CD4-positive, alpha-beta T cell treated with Interferon gamma for 1 hour (primary cell): ENCODE measurements around the gene CPNE2.
A peak's percentile ranks its signal among the peaks of the same experiment; 100 is the strongest.

Source experiments
- DNase-seq: peaks from one replicate; pipeline ENCODE4 v3.0.0-alpha.2; 2020

The CPNE2 gene

DNA sequence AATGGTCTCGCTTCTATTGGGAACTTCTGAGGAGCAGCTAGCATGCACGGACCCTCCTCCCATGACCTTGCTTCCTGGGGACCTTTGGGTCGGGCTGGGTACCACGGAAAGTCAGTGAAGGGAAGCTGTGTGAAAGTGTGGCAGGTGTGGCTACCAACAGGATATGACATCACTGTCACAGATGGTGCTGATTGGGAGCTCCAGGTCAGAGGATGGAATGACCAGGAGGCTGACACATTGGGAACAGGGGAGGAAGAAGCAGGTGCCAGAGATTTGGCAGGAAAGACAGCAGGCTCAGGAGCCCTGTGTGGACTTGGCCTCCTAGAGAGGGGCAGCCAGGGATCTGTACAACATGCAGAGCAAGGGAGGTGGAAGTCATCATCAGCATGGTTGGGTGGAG is 34.0 kb downstream of the CPNE2 start:
- no peak for DNase-seq

- no peak for DNase-seq
Measured at GRCh38 chr16:57127037-57127763, 34.8 kb downstream of the CPNE2 start.

- no peak for DNase-seq
Measured at GRCh38 chr16:57127836-57128235, 35.5 kb downstream of the CPNE2 start.

DNA sequence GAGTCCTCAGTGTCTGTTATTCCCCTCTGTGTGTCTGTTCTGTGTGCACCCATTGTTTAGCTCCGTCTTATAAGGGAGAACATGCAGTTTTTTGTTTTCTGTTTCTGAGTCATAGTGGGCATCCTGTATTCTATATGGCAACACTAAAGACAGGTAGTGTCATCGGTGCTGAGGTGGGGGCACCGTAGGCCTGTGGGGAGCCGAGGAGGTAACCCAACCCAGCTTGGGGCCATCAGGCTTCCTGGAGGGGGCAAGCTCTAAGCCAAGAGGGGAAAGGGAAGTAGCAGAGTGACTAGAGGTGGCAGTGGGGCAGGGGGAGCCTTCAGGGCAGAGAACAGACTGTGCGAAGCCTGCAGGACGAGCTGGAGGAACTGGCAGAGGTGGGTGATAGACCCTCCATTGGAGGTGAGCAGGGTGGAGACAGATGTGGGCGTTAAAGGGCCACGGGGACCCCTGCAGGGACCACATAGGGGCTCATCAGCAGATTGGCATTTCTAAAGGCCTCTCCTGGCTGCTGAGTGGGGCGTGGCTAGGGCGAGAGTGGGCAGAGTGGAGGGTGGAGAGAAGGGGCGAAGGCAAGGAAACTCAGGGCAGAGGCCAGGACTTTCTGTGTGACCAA is 36.5 kb downstream of the CPNE2 start:
- peak; percentile 37 for DNase-seq

- no peak for DNase-seq
Measured at GRCh38 chr16:57130950-57131321, 38.6 kb downstream of the CPNE2 start.

- peak; percentile 14 for DNase-seq
Measured at GRCh38 chr16:57131351-57131970, 39.1 kb downstream of the CPNE2 start.

- DNase-seq, result no peak
Measured at GRCh38 chr16:57132470-57132869, 40.1 kb downstream of the CPNE2 start.

DNA sequence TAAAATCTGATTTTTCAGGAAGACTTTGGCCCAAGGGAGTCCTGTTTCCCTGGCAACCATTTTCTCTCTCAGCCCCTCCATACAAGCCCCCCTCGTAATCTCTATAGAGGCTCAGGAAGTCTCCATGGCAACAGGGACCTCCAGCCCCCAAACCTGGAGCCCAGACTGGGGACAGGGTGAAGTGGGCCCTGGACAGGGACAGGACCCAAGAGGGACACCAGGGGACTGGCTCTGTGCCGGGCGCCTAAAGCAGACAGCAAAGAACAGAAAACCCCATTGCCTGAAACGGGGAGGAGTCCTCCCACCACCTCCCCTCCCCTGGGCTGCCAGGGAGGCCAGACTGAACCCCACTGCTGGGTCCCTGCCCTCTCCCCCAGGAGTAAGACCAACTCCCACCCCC is 40.6 kb downstream of the CPNE2 start:
- DNase-seq, result no peak

GRCh38 chr16:57133886-57134285 is 41.5 kb downstream of the CPNE2 start:
- no peak for DNase-seq

DNA sequence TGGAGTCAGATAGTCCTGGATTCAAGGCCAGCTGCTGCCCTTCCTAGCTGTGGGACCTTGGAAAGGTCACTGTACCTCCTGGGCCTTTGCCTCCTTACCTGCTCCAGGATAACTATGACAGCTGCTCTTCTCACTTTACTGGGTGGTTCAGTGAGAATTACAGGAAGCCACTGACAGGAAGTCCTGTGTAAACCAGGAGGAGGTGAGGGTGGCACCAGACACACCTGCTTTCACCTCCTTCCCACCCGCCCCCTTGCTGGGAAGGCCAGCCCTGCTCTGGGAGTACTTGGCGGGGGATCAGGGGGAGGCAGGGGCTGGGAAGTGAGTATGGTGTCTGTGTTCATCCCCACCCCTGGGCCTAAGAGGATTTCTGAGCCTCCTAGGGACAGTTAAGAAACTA is 42.6 kb downstream of the CPNE2 start:
- DNase-seq, result peak; percentile 28

- DNase-seq, result no peak
Measured at GRCh38 chr16:57137043-57137442, 44.7 kb downstream of the CPNE2 start.

GRCh38 chr16:57137566-57138273 is 45.3 kb downstream of the CPNE2 start:
- no peak for DNase-seq

DNA sequence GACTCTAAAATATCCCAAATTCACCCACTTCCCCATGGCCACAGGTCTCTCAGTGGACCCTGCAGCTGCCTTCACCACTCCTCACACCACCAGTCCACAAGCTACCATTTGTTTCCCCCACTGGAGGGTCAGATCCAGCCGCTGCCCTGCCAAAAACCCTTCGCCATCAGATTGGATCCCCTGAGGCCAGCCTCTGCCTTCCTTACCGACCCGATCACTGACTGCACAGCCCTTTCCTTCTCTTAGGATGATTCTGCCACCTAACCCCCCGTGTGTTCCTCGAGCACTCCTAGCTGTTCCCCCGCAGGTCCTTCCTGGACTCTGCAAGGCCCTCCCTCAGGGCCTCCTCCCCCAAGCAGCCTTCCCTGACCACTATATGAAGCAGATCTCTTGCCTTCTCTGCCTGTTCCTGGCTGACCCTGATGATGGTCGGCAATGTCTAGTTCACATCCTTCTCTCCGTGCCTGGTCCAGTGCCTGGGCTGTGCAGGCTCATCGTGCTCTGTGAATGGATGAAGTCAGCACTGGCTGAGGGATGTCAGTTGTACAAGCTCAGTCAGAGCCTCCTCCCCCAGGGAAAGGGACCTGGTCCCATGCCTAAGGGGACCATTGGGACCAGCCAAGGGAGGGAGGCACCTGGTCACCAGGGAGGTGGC is 46.0 kb downstream of the CPNE2 start:
- no peak for DNase-seq

DNA sequence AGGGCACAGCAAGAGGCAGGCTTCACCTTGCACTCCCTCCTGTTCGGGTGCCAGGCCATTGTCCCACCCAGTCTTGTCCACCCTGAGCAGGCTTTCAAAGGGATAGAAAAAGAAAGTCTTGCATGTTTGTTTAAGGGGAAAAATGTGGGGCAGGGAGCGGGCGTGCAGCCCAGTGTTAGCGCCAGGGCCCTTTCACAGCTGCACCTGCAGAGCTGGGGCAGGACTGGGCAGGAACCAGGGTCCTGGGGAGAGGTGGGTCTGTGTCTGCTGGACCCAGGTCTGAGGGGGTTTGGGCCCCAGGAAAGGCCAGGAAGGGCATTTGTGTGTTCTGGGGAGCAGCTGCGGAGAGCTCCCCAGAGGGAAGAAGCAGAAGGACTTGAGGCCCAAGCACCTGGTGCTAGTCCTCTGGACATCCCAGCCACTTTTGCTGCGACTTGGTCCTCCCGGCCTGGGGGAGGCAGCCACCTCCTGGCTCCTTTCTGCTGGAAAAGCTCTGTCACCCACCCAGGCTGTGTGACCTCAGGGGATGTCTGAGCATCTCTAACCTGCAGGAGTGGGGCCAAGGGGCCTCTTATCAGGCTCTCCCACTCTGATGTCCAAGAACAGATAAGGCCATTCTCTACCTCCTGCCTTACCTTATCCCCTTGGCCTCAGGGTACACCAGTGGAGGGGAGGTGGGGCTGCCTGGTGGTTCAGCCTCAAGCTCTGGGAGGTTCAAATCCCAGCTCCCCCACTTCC is 48.7 kb downstream of the CPNE2 start:
- no peak for DNase-seq

GRCh38 chr16:57141822-57142631 is 49.6 kb downstream of the CPNE2 start:
- DNase-seq, result peak; percentile 15

GRCh38 chr16:57143149-57143921 is 51.0 kb downstream of the CPNE2 start:
- no peak for DNase-seq

DNA sequence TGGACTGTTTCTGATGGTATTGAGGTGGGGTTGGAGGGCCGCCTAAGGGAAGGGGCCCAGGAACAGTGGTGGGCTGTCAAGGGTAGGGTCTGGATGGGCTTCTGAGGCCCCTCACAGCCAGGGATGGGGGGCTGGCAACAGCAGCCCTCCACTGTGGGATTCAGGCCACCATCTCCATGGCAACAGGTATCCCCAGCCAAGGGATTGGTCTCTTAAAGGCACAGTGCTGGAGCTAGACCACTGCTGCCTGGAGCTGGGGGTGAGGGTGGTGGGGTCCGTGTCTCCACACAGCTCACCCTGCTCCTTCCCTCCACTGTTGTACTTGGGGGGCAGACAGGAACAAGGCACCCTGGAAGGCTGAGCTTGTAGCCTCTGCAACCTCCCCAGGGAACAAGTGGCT is 51.6 kb downstream of the CPNE2 start:
- no peak for DNase-seq

DNA sequence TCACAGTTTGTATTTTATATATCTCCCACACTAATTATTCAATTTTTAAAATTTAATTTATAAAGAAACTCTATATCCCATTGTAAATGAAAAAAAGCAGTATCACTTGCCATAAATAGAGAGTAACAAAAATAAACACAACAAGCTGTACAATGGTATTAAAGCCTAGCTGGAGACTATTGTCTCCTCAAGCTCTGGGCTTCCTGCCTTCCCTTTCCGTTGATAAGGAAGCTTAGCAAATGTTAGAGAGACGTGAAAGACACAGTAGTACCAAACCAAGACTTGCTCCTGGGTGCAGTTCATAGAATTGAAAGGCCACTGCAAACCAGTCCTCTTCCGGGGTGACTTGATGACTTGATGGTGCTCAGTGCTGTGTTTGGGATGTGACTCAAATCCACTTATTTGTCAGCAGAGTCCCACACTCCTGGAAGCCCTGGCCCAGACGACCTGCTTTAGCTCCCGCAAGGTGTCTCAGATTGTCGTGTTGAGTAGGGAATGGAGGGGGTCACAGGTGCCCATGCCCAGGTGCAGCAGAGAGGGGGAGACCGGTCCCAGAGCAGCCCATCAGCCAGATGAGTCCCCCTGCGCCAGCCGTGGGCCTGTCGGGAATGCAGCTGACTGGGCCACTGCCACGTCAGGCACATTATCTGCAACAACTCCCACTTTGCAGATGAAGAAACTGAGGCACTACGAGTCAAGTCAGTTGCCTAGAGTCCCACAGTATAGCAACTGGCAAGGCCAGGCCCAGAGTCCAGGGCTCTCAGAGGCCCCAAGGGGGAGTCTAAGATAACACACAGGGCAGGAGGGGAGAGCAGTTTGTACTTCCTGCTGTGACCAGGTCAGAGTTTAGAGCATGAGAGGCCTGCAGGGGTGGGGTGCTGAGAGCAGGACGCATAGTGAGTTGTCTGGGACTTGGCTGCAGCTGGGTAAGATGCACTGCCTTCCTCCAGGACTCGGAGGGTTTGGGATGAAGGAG is 53.0 kb downstream of the CPNE2 start:
- no peak for DNase-seq

GRCh38 chr16:57146040-57146647 is 53.8 kb downstream of the CPNE2 start:
- no peak for DNase-seq
